H1 (cell line): ENCODE data around the gene ETS1. TPM values are rescaled to one million over a fixed set of nuclear protein-coding genes. Genes with fewer than 3 reads are reported as not detected.

Experiments used
- microRNA-seq, 2 experiments: library from miRNA; unstranded; fragments of <30 nt; microRNA quantifications; one replicate each; pipeline versions ENCODE4 to v1.2.0, GENCODE V29; 2016 to 2020; ENCODE audit warnings: borderline microRNAs expressed in 2 of 2, borderline number of aligned reads in 2 of 2, borderline replicate concordance in 1 of 2
- polyA plus RNA-seq, 7 experiments: library from polyadenylated mRNA; depleted of rRNA in 3 of 7; stranded (reverse) in 5 of 7; unstranded in 2 of 7; fragments of >200 nt in 5 of 7; fragments of 200-250 nt in 2 of 7; gene quantifications; 1 replicate in 5 of 7; 2 replicates in 1 of 7; 4 replicates in 1 of 7; pipeline versions ENCODE4 v1.2.1 to v1.2.3, GENCODE V29; 2011 to 2013; ENCODE audit warnings: missing spikeins in 2 of 7, mixed read lengths in 2 of 7
- small RNA-seq: library from polyadenylated mRNA; stranded (forward); fragments of <200 nt; extraction: miRNeasy Mini kit (QIAGEN cat#:217004); gene quantifications from one replicate; pipeline ENCODE3, GENCODE V24; 2013; ENCODE audit not compliant: insufficient read depth
- total RNA-seq: library from RNA; stranded (reverse); fragmentation: NEBNext Ultra II Directional; extraction: Animal tissue kit (Norgen Biotek cat#: 25700); gene quantifications from 2 replicates; pipeline ENCODE4 v1.2.1, GENCODE V29; 2021
- TF ChIP-seq, protein P1 (sequence below): IDR thresholded peaks from 2 replicates; pipeline ENCODE4 v1.6.1; 2011; ENCODE audit warnings: low read depth, mild to moderate bottlenecking, low read length; ENCODE audit not compliant: insufficient read depth

The ETS1 gene
- total and polyA plus RNA-seq, 2 of the 8 experiments (the other 6 are each of a cell fraction or from before 2014, with no cell fraction given), result 10.0 to 35.3 TPM

DNA sequence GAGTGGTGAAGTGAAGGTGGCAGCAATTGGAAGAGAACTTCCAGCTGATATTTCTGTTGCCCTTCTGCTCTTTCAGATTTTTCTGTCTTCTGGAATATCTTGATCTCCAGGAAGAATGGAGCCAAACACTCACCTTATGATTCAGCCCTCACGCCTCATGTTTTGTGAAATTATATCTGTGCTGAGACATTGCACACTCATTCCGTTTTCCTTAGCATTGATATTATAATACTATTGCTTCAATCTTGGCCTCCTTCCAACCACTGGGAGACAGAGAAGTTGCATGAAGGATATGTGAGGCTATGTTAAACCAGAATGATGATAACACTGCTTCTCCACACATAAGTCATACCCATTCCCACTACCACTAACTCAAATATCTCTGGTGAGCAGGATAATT, 177.9 kb downstream of the ETS1 start (continued):
- TF ChIP-seq, protein P1, sequence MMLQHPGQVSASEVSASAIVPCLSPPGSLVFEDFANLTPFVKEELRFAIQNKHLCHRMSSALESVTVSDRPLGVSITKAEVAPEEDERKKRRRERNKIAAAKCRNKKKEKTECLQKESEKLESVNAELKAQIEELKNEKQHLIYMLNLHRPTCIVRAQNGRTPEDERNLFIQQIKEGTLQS, result no peak
- TF ChIP-seq, all 59 proteins: peak for 0

Small RNAs within 50 kb of the gene (microRNA-seq; reads per million reads assigned to microRNA genes)
- gene MIR6090, result 0 reads per million in 2 experiments

Small RNAs within 50 kb of the gene (small RNA-seq; reads per million reads assigned to genes)
- gene MIR6090, result not detected

Other genes with a start within 250 kb of the ETS1 start
- 0.22 and 0.29 TPM in 2 replicates for gene FLI1, start 106.5 kb upstream of the ETS1 start, total RNA-seq
- gene FLI1, start 106.5 kb upstream of the ETS1 start, polyA plus RNA-seq (2011; rRNA removed), result 0.18 and 0.30 TPM in 2 replicates